HG03196 (cell line): ENCODE measurements around the gene CRTC2.
"Not testable (repeated sequence)": the region's sequence is repeated elsewhere in the genome, so short reads cannot be mapped to it uniquely, and the experiment has no call there.

Experiments
- ATAC-seq: cut with Tn5 transposase; IDR thresholded peaks from one replicate; pipeline ENCODE4 v1.9.1; 2021; ENCODE audit not compliant: unreplicated experiment

Gene CRTC2

GRCh38 chr1:153958111-153958960 lies at the start of gene CRTC2:
Gene CRTC2 (minus strand): TSS chr1:153958612. CDS start chr1:153958497, 115 bp downstream.
- ATAC-seq, result peak; percentile 78

- ATAC-seq, result no peak
Observed at GRCh38 chr1:154006136-154006535, 47.7 kb upstream of the CRTC2 start.

GRCh38 chr1:154000420-154000819 lies 42.0 kb upstream of the CRTC2 start:
- no peak for ATAC-seq

GRCh38 chr1:153996882-153997281 lies 38.5 kb upstream of the CRTC2 start:
- not testable (repeated sequence) for ATAC-seq

- no peak for ATAC-seq
Observed at GRCh38 chr1:153995640-153996039, 37.2 kb upstream of the CRTC2 start.

GRCh38 chr1:153995202-153995601 lies 36.8 kb upstream of the CRTC2 start:
- ATAC-seq, result no peak

- no peak for ATAC-seq
Observed at GRCh38 chr1:153991806-153992205, 33.4 kb upstream of the CRTC2 start.

- ATAC-seq, result no peak
Observed at GRCh38 chr1:153991151-153991630, 32.8 kb upstream of the CRTC2 start.

GRCh38 chr1:153990468-153991150 lies 32.2 kb upstream of the CRTC2 start, which contains the start of gene RPS27:
Gene RPS27 (plus strand): TSS chr1:153990762. CDS start chr1:153990797, 35 bp downstream.
- peak; percentile 76 for ATAC-seq

GRCh38 chr1:153987621-153988020 lies 29.2 kb upstream of the CRTC2 start:
- ATAC-seq, result no peak

- ATAC-seq, result no peak
Observed at GRCh38 chr1:153985941-153986761, 27.7 kb upstream of the CRTC2 start, which contains the start of gene RAB13. Gene RAB13 (minus strand): TSS chr1:153986339. CDS start chr1:153986236, 103 bp downstream.

- ATAC-seq, result no peak
Observed at GRCh38 chr1:153985341-153985912, 27.0 kb upstream of the CRTC2 start.

- no peak for ATAC-seq
Observed at GRCh38 chr1:153984123-153984894, 25.9 kb upstream of the CRTC2 start.

- not testable (repeated sequence) for ATAC-seq
Observed at GRCh38 chr1:153981735-153982134, 23.3 kb upstream of the CRTC2 start.

GRCh38 chr1:153979091-153979490 lies 20.7 kb upstream of the CRTC2 start:
- not testable (repeated sequence) for ATAC-seq

GRCh38 chr1:153978274-153978909 lies 20.0 kb upstream of the CRTC2 start:
- ATAC-seq, result no peak

- peak; percentile 79 for ATAC-seq
Observed at GRCh38 chr1:153977250-153978240, 19.1 kb upstream of the CRTC2 start, which contains the start of gene JTB. Gene JTB (minus strand): TSS chr1:153977674. CDS start chr1:153977252, 422 bp downstream.

- ATAC-seq, result no peak
Observed at GRCh38 chr1:153976819-153977249, 18.4 kb upstream of the CRTC2 start.
